Measurements from ENCODE around the gene IFNL4.
"Not testable (repeated sequence)": the region's sequence is repeated elsewhere in the genome, so short reads cannot be mapped to it uniquely, and the experiment has no call there.

DNA sequence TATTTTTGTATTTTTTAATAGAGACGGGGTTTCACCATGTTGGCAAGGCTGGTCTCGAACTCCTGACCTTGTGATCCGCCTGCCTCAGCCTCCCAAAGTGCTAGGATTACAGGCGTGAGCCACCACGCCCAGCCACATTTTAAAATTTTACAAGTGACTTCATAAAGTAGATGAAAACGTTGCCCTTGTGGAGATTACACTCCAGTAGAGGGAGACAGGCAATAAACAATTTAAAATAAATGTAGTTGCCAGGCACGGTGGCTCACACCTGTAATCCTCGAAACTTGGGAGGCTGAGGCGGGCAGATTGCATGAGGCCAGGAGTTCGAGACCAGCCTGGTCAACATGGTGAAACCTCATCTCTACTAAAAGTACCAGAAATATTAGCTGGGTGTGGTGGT is 29.5 kb downstream of the IFNL4 start:
- TF ChIP-seq, protein P1, sequence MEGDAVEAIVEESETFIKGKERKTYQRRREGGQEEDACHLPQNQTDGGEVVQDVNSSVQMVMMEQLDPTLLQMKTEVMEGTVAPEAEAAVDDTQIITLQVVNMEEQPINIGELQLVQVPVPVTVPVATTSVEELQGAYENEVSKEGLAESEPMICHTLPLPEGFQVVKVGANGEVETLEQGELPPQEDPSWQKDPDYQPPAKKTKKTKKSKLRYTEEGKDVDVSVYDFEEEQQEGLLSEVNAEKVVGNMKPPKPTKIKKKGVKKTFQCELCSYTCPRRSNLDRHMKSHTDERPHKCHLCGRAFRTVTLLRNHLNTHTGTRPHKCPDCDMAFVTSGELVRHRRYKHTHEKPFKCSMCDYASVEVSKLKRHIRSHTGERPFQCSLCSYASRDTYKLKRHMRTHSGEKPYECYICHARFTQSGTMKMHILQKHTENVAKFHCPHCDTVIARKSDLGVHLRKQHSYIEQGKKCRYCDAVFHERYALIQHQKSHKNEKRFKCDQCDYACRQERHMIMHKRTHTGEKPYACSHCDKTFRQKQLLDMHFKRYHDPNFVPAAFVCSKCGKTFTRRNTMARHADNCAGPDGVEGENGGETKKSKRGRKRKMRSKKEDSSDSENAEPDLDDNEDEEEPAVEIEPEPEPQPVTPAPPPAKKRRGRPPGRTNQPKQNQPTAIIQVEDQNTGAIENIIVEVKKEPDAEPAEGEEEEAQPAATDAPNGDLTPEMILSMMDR (IDR thresholded peaks at IDR 0.05), result not testable (repeated sequence)
- not testable (repeated sequence) for TF ChIP-seq EZH2phosphoT487 (IDR thresholded peaks at IDR 0.05)

Measured in neural progenitor cell (in vitro differentiated cells).